ENCODE measurements around the gene JPH4.

DNA sequence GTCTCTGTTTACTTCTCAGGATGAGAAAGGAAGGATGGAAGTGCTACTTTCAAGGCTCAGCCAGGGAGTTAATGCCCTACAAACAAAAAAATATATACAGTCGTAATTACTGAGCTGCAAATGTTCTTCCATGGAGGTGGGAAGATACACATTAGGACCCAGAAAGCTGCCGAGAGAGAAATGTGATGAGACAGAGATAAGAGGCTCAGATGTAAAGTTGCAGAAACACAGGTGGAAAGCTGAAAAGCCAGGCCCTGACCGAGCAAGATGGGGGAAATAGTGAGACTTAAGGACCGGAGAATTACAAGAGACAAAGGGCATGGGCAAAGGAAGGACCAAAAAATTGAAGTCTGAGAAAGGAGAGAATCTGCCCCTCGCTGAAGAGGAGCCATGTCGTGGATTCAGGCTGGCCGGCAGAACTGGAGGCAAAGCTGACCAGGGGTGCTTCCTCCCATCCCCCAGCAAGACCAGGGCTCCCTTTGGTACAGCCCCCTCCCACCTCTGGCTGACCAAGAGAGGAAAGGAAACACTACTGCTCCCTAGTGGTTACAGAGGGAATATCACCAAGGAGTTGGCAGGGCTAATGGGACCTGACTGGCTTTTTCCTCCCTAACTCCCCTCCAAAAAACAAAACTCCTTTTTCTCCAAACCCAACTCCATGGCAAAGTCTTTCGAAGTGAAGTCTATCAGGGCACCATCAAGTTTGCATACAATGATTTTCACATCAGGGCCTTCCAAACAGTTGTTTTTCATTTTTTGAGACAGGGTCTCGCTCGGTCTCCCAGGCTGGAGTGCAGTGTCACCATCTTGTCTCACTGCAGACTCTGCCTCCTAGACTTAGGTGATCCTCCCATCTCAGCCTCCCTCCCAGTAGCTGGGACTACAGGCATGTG lies 39.1 kb downstream of the JPH4 start:
- TF ChIP-seq, protein P1, sequence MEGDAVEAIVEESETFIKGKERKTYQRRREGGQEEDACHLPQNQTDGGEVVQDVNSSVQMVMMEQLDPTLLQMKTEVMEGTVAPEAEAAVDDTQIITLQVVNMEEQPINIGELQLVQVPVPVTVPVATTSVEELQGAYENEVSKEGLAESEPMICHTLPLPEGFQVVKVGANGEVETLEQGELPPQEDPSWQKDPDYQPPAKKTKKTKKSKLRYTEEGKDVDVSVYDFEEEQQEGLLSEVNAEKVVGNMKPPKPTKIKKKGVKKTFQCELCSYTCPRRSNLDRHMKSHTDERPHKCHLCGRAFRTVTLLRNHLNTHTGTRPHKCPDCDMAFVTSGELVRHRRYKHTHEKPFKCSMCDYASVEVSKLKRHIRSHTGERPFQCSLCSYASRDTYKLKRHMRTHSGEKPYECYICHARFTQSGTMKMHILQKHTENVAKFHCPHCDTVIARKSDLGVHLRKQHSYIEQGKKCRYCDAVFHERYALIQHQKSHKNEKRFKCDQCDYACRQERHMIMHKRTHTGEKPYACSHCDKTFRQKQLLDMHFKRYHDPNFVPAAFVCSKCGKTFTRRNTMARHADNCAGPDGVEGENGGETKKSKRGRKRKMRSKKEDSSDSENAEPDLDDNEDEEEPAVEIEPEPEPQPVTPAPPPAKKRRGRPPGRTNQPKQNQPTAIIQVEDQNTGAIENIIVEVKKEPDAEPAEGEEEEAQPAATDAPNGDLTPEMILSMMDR (conservative IDR thresholded peaks at IDR 0.05), result peak; percentile 80
- TF ChIP-seq ZFX (IDR thresholded peaks at IDR 0.05), result no peak
